Frontal cortex (tissue), 4 donors: ENCODE data around the gene AMN. TPM values are rescaled to one million over a fixed set of nuclear protein-coding genes. Genes with fewer than 3 reads are reported as not detected.

ENCODE experiments used
- DNase-seq, 2 donors: peaks; one replicate each; pipeline ENCODE4 v3.0.0; 2012; ENCODE audit warnings: low spot score in 2 of 2
- FAIRE-seq: peaks from 2 replicates; lab custom pipeline; 2012; peaks lifted over from hg19 to GRCh38; lab: Jason Lieb, UNC
- total RNA-seq: library from RNA; depleted of rRNA; stranded (reverse); fragments of >200 nt; gene quantifications from one replicate; pipeline ENCODE4 v1.2.3, GENCODE V29; 2014
- donor health status: control.
- donor health status: control.
- donor health status: control.

Gene AMN
- total RNA-seq, 1 donor from 2014 or later: under 0.01 TPM

DNA sequence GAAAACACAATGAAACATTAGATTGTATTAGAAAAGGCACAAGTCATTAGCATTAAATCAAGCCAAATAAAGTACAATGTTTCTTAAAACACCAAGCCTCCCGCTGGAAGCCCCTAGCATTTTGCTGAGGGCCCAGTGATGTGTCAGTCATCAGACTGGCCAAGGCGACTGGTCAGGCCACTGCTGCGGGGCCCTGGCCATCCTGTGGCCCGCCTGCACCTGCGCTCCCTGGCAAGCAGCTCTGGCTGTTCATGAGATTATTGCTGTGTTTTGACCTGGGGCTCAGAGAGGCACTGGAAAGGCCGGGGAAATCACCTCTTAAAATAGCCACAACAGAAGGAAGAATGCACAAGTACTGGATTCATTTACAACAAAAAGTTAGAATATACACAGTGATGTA is 24.2 kb upstream of the AMN start:
- no peak for FAIRE-seq
- no peak for DNase-seq

DNA sequence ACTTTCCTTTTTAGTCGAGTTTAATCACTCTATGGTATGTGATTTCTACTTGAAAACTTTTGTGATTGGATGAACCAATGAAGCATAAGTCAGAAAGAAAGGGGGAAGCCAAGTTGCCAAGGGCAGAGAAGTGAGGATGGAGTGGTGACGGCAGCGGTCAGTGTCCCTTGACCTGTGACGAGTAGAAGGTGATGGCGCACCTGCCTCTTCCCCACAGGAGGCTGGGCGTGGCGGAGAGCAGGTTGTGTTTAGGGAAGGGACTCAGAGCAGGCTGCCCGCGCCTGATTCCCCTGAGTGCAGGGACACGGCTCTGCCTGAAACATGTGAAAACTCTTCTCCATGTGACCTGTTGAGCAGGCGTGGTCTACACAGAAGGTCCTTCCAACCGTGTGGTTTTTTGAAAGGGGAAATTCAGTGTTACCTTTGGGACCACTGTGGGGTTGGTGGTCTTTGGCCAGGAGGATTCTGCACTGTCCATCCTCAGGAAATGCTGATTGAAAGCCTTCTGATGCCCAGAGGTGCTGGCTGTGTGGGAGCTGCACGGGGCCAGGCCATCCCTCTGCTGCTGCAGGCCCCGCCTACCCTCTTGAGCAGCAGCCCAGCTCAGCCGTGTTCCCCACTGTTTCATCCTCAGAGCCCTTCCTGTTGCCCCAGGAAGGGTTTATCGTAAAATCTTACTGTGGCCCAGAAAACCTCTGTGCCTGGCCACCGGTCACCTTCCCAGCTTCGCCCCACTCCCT is 23.5 kb upstream of the AMN start:
- FAIRE-seq (no peak), DNase-seq (no peak)

DNA sequence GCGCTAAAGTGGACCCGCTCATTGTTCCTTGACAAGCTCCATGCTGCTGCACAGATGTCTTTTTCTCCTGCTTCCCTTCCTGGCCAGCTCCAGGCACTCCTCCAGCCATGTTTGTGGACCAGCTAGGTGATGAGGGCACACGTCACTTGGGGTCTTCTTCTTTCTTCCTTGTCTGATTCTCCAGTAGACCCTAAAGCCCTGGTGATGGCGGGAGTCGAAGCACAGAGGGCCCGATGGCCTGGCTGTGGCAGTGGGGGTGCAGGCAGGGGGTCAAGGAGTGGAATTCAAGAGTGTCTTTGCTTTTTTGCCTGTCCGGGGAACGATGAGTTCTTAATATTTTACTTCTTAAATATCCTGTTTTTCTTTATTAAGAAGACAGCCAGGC is 23.0 kb upstream of the AMN start:
- DNase-seq (no peak), FAIRE-seq (no peak)

DNA sequence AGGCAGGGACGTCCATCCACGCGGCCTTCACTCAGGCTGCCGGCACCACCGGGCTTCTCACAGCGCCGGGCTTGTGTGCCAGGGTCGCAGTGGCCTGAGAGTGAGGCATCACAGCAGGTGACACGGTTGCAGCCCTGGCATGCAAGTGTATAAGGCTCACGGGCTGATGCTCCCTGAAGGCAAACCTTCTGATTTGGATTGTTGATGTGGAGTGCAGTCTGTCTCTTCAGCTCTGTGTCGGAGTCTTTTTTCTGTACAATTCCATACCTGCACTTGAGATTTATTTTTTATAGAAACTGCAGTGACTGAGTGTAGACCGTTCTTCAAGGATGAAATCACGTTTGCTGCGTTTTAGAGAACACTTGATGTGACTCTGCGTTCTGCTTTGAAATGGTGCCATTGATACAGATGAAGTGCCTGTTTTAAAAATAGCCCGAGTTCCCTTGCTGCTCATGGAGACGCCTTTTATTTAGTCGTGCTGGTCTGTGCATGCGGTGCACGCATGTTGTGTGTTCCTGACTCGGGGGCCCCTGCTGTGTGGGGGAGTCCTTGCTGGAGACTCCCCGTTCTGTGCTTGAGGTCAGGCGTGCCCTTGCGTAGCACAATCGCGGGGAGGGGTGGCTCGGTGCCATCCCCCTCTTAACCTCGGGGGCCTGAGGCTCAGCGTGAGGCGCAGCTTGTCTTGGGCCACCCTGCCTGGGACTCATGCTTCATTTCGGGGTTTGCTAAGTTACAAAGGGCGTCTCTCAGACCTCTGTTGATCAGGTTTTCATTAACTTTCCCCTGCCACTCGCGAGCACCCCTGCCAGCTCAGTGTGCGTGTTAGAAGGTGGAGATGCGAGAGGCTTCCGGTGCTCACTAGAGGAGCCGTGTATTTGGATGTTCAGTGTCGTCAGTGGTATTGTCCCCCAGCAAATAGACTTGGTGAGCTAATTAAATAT is 21.6 kb upstream of the AMN start:
- FAIRE-seq: no peak

DNA sequence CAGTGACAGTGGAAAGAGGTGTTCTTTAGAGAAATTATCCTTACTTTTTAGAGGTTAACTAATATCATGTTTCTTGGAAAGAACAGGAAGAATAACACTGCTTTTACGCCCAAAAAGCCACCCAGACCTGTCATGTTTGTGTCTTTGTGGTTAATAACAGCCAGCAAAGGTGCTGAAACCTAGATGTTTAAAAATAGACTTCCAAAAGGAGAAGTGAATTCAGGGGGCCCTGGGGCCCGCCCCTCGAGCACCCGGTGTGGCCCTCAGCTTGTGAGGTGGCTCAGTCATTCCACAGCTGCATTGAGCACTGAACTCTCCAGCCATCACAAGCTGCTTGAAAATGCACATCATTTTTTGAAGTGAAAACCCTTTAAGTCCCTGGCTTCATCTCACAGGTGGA is 20.8 kb upstream of the AMN start:
- FAIRE-seq (no peak), DNase-seq (no peak)

More for the DNA sequence above, 21.6 kb upstream of the AMN start:
- no peak for DNase-seq

DNA sequence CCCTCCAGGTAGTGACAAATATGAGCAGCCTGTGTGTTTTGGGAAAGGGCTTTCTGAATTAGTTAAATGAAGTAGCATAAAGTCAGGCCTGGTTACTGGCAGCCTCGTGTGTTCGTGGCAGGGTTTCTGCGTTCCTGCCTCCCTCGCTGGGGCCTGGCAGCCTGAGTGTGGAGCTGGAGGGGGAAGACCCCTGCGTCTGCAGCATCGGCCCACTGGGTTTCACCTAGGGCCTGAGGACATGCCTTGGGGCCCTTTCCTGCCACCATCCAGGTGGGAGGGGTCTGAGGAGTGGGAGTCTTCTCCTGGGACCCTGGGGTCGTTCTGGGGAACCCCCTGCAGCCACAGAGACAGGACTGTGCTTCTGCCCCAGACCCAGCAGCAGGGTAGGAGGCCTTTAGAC is 20.4 kb upstream of the AMN start:
- DNase-seq (no peak), FAIRE-seq (no peak)

DNA sequence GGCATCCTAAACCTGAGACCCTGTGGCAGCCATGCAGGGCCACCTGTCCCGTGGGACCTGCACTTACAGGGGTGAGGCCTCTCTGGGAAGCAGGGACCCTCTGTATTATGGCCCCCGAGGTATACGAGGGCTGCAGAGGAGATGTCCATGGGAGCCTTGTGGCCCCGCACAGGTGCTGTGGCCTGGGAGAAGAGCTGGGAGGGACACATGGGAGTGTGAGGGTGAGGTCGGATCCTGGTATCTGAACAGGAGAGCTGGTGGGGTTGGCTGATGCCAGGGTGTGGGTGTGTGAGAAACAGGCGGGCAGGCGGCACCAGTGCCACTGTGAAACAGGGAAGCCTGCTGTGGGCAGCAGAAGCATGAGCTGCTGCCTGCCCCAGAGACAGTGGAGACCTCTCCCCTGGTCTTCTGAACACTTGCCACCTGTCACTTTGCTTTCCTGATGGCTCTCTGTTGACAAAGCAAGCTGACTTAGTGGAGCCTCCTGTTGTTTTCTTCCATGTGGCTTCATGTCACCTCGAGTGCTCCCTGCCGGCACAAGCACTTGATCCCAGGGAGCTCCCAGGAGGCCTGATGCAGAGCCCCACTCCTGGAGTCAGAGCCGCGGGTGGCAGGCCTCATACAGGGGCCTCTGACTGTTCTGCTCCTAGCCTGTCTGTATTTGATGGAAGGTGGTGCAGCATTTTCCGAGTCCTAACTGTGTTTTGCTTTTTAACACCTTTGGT is 19.8 kb upstream of the AMN start:
- DNase-seq: no peak
- FAIRE-seq: no peak

DNA sequence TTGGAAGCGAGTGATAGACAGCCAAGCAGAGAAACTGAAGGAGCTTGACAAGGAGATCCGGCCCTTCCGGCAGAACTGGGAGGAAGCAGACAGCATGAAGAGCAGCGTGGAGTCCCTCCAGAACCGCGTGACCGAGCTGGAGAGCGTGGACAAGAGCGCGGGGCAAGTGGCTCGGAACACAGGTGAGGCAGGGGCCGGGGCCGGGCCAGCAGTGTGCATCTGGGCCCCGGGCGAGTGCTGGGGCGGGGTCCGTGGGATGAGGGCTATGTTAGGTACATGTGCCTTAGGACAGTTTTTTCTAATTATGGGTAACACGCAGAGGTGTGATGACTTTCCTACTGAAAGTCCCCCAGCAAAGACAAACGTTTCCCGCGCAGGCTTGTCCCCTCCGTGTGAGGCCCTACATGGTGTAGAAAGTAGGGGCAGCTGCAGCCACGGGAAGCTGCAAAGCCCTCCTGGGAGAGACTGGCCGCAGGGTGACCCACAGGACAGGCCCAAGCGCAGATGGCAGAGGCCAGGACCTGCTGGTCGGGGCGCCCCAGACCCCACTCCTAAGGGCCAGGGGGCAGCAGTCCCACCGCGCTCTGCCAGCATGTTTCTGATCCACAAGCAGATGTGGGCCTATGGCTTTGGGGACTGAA is 19.1 kb upstream of the AMN start:
- FAIRE-seq: no peak
- no peak for DNase-seq

DNA sequence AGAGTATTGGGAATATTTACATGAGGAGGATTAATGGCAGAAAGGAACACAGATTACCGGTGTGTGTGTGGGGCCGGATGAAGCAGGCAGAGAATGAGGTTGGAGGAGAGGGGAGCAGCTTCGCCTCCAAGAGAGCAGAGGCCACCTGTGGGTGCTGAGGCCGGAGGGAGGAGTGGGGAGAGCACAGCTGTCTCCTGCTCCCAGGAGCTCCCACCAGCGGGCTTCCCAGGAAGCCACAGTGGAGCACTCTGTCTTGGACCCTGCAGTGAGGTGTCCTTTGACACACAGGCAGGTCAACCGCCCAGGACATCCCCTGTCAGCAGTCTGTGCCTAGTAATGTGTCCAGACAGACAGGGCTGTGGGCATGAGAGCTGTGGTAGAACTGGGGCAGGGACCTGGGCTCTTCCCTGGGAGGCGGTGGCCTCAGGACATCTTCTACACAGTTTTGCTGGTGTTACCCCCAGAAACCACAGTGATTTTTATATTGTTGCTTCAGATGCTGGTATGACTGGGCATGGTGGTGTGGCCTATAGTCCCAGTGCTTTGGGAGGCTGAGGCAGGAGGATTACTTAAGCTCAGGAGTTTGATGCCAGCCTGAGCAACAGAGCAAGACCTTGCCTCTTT is 18.5 kb upstream of the AMN start:
- DNase-seq (no peak), FAIRE-seq (no peak)

DNA sequence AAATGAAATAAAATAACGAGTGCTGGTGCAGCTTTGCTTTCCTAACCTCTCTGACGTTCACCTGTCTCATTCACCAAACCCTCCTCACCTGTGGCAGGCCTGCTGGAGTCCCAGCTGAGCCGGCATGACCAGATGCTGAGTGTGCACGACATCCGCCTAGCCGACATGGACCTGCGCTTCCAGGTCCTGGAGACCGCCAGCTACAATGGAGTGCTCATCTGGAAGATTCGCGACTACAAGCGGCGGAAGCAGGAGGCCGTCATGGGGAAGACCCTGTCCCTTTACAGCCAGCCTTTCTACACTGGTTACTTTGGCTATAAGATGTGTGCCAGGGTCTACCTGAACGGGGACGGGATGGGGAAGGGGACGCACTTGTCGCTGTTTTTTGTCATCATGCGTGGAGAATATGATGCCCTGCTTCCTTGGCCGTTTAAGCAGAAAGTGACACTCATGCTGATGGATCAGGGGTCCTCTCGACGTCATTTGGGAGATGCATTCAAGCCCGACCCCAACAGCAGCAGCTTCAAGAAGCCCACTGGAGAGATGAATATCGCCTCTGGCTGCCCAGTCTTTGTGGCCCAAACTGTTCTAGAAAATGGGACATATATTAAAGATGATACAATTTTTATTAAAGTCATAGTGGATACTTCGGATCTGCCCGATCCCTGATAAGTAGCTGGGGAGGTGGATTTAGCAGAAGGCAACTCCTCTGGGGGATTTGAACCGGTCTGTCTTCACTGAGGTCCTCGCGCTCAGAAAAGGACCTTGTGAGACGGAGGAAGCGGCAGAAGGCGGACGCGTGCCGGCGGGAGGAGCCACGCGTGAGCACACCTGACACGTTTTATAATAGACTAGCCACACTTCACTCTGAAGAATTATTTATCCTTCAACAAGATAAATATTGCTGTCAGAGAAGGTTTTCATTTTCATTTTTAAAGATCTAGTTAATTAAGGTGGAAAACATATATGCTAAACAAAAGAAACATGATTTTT is 17.1 kb upstream of the AMN start:
- DNase-seq (peak; percentile 9 to 20), FAIRE-seq (no peak)

DNA sequence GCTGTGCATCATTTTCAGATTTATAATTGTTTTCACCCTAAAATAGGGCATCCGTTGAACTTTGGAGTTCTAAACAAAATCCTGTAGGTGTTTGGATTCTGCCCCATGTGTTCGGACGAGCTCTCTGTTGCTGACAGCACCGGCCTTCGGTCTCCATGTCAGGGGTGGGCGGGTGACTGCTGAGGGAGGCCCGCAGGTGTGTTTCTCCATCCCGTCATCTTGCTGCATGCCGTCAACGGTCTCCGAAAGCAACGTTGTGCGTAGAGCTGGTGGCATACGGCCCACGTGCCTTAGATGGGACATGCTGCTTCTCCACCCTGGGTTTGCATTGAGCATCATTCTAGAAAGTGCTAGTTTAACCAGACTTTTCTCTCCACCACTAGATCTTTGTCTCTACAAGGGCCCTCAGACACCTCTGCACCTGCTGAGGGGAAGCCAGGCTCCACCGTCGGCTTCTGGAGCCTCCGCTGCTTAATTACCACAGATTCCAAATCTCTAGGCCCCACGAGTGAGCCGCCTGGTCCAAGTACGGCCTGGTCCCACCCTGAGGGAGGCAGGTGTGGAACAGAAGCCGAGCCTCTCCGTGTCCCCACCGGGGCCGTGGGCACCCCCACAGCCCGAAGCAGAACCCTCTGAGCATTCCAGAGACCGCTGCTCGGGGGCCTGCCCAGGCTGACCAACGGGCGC is 15.7 kb upstream of the AMN start:
- no peak for FAIRE-seq
- peak in 1 of 2 donors; percentile 28 for DNase-seq

DNA sequence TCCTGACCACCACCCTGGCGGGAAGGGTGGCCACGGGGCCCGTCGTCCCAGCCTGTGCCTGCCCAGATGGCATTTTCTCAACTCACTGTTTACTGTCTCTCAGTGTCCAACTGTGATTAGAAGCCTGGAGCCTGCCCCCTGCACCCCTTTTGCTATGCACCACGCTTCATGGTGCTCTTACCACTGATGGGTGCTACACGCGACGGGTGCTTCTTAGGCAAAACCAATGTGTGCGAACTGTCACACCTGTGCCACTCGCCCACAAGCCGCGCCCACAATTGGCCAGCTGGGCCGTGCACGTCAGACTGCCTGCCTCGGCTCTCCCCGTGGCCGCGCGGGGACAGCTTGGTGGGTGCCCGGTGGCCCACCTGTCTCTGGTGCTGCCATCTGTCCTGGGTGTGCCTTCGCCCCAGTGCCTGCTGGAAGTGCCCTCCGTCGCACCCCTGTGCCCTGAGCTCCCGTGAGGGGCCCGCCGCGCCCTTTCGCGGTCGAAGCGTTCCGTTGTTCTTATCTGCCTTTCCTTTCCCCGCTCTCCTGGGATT is 15.1 kb upstream of the AMN start:
- peak in 1 of 2 donors; percentile 17 for DNase-seq
- FAIRE-seq: no peak

DNA sequence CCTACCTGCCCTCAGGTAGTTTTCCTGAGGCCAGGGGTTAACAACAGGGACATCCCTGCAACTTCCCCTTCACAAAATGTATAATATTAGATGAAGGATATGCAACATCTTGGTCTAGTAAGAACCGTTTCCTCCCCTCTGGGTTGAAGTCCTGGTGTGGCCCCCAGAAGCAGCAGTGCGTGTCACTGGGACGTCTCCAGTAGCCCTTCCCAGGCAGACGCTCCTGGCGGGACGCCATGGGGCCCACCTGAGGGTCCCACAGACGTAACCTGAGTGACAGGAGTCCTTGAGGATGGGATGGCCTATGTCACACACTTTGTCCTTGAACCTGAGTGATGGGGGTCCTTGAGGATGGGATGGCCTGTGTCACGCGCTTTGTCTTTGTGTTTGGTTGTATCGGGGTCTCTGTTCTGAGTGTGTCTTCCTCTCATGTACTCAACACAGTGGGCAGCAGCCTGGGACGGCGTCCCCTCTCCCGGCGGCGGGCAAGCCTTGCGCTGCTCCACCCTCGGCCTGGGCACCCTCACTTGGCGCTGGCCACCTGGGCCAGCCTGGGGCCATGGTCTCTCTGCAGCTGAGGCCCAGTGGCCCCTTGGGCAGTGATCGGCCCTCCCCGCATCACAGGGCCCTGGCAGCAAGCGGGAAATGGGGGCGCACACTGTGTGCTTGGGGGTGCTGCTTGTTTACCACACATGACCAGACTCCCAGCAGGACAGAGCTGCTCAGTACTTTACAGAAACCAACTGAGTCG is 14.3 kb upstream of the AMN start:
- no peak for FAIRE-seq

DNA sequence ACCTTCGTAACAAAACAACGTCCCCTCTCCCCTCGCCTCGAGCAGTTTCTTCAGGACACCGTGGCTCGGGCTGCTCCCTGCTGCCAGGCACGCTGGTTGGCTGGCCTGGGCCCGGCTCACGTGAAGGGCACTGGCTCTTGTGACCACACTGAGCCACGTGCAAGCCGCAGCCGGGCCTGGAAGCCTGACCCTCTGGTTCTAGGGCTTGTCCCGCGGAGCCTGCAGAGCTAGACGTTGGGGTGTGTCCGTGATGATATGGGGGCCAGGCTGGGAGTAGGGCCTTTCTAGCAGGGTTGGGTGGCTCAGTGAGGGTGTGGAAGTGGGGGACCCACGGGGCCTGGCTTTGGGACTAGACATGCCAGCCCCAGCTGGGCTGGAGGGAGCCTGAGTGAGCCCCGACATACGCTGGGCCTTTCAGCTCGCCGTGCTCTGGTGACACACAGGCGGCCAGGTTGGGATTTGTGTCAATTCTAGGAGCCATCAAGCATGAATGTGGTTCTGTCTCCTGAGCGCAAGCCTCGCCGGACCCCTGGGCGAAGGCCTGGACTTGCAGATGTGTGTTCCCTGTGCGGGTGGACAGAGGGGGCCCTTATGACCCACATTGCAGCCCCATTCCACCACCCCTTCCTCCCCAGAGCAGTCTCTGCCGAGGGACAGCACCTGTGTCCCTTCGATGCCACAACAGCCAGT is 13.6 kb upstream of the AMN start:
- peak in 1 of 2 donors; percentile 24 for DNase-seq
- no peak for FAIRE-seq

More for the DNA sequence above, 14.3 kb upstream of the AMN start:
- no peak for DNase-seq

DNA sequence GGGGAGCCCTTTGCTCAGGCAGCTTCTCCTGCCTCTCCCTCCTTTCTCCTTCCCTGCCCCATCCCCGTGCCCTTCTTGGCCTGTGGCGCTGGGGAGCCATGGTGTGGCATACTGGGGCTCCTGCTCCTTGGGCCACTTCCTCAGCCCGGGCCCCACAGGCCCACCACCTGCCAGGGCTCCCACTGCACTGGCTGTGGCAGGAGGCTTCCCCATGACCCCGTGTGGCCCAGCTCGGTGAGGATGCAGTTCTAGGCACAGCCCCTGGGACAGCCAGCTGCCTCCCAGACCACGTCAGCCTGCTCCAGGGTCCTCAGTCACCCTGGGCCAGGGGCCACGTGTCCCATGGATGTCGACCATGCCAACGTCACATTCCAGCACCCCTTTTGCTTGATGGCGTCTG is 13.0 kb upstream of the AMN start:
- FAIRE-seq: no peak
- peak in 1 of 2 donors; percentile 22 for DNase-seq

DNA sequence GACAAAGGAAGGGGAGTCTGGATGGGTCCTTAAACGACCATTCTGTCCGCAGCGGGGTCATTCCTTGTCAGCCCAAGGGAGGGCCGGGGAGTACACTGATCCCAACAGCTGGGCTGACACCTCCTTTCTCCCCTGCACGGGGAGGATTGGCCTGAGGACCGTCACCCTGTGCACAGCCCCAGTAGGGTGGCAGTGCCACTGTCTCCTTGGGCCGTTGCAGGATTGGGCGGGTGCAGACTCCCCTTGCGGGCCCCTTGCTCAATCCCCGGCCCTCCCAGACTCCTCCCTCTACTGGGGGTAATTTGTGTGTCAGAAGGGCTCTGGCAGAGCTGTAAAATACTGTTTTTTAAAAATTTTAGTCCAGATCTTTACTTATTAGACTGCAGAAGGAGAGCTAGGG is 12.6 kb upstream of the AMN start:
- DNase-seq: peak in 1 of 2 donors; percentile 15
- FAIRE-seq: no peak
